GM12873 (cell line): ENCODE results near the gene AOPEP.

Experiments used
- CTCF ChIP-seq: IDR thresholded peaks from 2 replicates; pipeline ENCODE4 v1.5.1; 2012; ENCODE audit warnings: low read depth, mild to moderate bottlenecking, moderate library complexity, low read length, control low read depth; ENCODE audit not compliant: insufficient read depth; ENCODE audit errors: missing control alignments

The AOPEP gene

GRCh38 chr9:94990897-94991561 is 264.5 kb downstream of the AOPEP start:
- TF ChIP-seq CTCF = no peak

- TF ChIP-seq CTCF = no peak
Measured at GRCh38 chr9:94991961-94992907, 265.7 kb downstream of the AOPEP start.

GRCh38 chr9:94993160-94993820 is 266.8 kb downstream of the AOPEP start:
- no peak for TF ChIP-seq CTCF

- no peak for TF ChIP-seq CTCF
Measured at GRCh38 chr9:94993821-94994165, 267.3 kb downstream of the AOPEP start.

GRCh38 chr9:94995048-94995693 is 268.7 kb downstream of the AOPEP start:
- no peak for TF ChIP-seq CTCF

GRCh38 chr9:94996641-94997040 is 270.1 kb downstream of the AOPEP start:
- TF ChIP-seq CTCF = no peak
